ENCODE data around the gene LCN2.

DNA sequence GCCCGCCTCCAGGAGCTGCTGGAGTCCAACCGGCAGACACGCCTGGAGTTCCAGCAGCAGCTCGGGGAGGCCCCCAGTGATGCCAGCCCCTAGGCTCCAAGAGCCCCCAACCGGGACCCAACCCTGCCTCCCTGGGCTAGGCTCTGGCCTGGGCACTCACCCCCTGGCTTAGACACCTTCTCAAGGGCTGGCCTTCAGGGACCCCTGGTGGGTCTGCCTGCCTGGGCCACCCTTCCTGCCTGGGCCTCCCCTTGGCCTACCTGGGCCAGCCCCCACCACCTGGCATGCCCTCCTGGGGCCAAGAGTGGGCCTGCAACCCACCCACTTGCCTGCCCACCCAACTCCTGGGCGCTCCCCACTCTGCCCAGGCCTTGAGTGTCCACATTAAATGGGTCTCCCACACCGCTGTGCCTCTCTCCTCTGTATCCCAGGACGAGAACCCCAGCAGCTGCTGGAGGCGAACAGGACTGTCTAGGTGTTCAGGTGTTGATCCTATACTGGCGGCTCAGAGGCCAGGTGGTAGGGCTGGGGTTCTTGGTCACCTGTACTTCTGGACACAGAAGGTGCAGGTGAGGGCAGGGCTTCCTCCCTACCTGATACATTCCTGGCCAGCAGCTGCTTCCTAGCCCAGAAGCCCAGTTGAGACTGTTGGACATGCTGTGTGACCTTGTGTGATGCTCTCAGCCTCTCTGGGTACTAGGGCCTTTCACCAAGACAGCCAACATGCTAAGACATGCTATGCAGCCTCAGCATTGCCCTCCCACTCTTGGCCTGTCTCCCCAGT, 14.5 kb downstream of the LCN2 start:
- TF ChIP-seq, protein P1, sequence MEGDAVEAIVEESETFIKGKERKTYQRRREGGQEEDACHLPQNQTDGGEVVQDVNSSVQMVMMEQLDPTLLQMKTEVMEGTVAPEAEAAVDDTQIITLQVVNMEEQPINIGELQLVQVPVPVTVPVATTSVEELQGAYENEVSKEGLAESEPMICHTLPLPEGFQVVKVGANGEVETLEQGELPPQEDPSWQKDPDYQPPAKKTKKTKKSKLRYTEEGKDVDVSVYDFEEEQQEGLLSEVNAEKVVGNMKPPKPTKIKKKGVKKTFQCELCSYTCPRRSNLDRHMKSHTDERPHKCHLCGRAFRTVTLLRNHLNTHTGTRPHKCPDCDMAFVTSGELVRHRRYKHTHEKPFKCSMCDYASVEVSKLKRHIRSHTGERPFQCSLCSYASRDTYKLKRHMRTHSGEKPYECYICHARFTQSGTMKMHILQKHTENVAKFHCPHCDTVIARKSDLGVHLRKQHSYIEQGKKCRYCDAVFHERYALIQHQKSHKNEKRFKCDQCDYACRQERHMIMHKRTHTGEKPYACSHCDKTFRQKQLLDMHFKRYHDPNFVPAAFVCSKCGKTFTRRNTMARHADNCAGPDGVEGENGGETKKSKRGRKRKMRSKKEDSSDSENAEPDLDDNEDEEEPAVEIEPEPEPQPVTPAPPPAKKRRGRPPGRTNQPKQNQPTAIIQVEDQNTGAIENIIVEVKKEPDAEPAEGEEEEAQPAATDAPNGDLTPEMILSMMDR (IDR thresholded peaks at IDR 0.05), result no peak
- TF ChIP-seq POLR2AphosphoS5 (IDR thresholded peaks at IDR 0.05; ENCODE audit: low read depth, low read length) (no peak), SIN3A (IDR thresholded peaks at IDR 0.05; ENCODE audit: borderline replicate concordance, insufficient read depth, low read depth, low read length) (no peak)
- TF ChIP-seq, protein P2, sequence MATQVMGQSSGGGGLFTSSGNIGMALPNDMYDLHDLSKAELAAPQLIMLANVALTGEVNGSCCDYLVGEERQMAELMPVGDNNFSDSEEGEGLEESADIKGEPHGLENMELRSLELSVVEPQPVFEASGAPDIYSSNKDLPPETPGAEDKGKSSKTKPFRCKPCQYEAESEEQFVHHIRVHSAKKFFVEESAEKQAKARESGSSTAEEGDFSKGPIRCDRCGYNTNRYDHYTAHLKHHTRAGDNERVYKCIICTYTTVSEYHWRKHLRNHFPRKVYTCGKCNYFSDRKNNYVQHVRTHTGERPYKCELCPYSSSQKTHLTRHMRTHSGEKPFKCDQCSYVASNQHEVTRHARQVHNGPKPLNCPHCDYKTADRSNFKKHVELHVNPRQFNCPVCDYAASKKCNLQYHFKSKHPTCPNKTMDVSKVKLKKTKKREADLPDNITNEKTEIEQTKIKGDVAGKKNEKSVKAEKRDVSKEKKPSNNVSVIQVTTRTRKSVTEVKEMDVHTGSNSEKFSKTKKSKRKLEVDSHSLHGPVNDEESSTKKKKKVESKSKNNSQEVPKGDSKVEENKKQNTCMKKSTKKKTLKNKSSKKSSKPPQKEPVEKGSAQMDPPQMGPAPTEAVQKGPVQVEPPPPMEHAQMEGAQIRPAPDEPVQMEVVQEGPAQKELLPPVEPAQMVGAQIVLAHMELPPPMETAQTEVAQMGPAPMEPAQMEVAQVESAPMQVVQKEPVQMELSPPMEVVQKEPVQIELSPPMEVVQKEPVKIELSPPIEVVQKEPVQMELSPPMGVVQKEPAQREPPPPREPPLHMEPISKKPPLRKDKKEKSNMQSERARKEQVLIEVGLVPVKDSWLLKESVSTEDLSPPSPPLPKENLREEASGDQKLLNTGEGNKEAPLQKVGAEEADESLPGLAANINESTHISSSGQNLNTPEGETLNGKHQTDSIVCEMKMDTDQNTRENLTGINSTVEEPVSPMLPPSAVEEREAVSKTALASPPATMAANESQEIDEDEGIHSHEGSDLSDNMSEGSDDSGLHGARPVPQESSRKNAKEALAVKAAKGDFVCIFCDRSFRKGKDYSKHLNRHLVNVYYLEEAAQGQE (IDR thresholded peaks at IDR 0.05; ENCODE audit: insufficient read depth in 1 of 2, low read depth in 2 of 2, low read length in 1 of 2), result no peak

Measured in Panc1 (cell line).